Smooth muscle cell (in vitro differentiated cells): Measurements from ENCODE around the gene SPIRE1. TPM values are rescaled to one million over a fixed set of nuclear protein-coding genes. Genes with fewer than 3 reads are reported as not detected.

Source experiments
- DNase-seq: peaks from one replicate; lab custom pipeline; 2025; ENCODE audit not compliant: unreplicated experiment; lab: John Stamatoyannopoulos, UW
- H2AFZ ChIP-seq: fragments of 200-600 bp; sonication (generic); 2 replicates; pipeline ENCODE4 v1.6.0; 2016; ENCODE audit warnings: antibody characterized with exemption, low read depth, mild to moderate bottlenecking
- H3F3A ChIP-seq: fragments of 200-600 bp; sonication (generic); 2 replicates; pipeline ENCODE4 v1.6.0; 2017; ENCODE audit warnings: antibody characterized with exemption, low read depth
- H3K27ac ChIP-seq: fragments of 200-600 bp; sonication (generic); 2 replicates; pipeline ENCODE4 v1.5.1; 2016; ENCODE audit warnings: low read depth, mild to moderate bottlenecking
- H3K27me3 ChIP-seq: fragments of 200-600 bp; sonication (generic); 2 replicates; pipeline ENCODE4 v1.6.1; 2016; ENCODE audit warnings: low read depth, mild to moderate bottlenecking
- H3K36me3 ChIP-seq: fragments of 200-600 bp; sonication (generic); 2 replicates; pipeline ENCODE4 v1.5.1; 2016; ENCODE audit warnings: low read depth
- H3K4me1 ChIP-seq: fragments of 200-600 bp; sonication (generic); 2 replicates; pipeline ENCODE4 v1.5.1; 2016; ENCODE audit warnings: low read depth
- H3K4me2 ChIP-seq: fragments of 200-600 bp; sonication (generic); 2 replicates; pipeline ENCODE4 v1.6.0; 2016; ENCODE audit warnings: mild to moderate bottlenecking
- H3K4me3 ChIP-seq: fragments of 200-600 bp; sonication (generic); 2 replicates; pipeline ENCODE4 v1.5.1; 2016; ENCODE audit warnings: mild to moderate bottlenecking
- H3K79me2 ChIP-seq: fragments of 200-600 bp; sonication (generic); 2 replicates; pipeline ENCODE4 v1.6.0; 2016; ENCODE audit warnings: low read depth, mild to moderate bottlenecking
- H3K9ac ChIP-seq: fragments of 200-600 bp; sonication (generic); 2 replicates; pipeline ENCODE4 v1.6.0; 2016; ENCODE audit warnings: low read depth
- H3K9me3 ChIP-seq: fragments of 200-600 bp; sonication (generic); replicated peaks from 2 replicates; pipeline ENCODE4 v1.5.1; 2016; ENCODE audit warnings: low read depth
- H4K20me1 ChIP-seq: fragments of 200-600 bp; sonication (generic); 2 replicates; pipeline ENCODE4 v1.6.0; 2016; ENCODE audit warnings: low read depth
- CTCF ChIP-seq: fragments of 200-600 bp; sonication (generic); IDR thresholded peaks from 2 replicates; pipeline ENCODE4 v1.5.1; 2017; ENCODE audit warnings: borderline replicate concordance, mild to moderate bottlenecking, antibody characterized with exemption; ENCODE audit not compliant: insufficient read depth, poor library complexity, severe bottlenecking
- WGBS: methylation state at CpG from one replicate; pipeline ENCODE4 v1.1.7; 2016; ENCODE audit warnings: low lambda C conversion rate; 5-methylcytosine and 5-hydroxymethylcytosine counted together
- polyA plus RNA-seq: library from polyadenylated mRNA; unstranded; fragments of >200 nt; fragmentation: Nextera tagmentation; extraction: Ambion mirVana; gene quantifications from 2 replicates; pipeline ENCODE4 v1.2.1, GENCODE V29; 2016
- total RNA-seq: library from RNA; depleted of rRNA; stranded (reverse); fragments of >200 nt; gene quantifications from 2 replicates; pipeline ENCODE4 v1.2.3, GENCODE V29; 2014

Gene SPIRE1
- total and polyA plus RNA-seq, 2 experiments from 2014 or later, result 12.6 to 18.1 TPM

GRCh38 chr18:12424252-12424651 is 233.7 kb downstream of the SPIRE1 start:
- Histone ChIP-seq H3K27ac (no peak overlapping the region), H3F3A (no peaks in the 10 kb centered on the region)
- over 99% methylated on average over 4 of the region's 4 CpGs for WGBS

GRCh38 chr18:12423820-12424219 is 234.1 kb downstream of the SPIRE1 start:
- peaks cover 6% of the 10 kb centered on the region for H3K36me3 ChIP-seq
- no peaks in the 10 kb centered on the region for H4K20me1 ChIP-seq
- no peaks in the 10 kb centered on the region for H3K27me3 ChIP-seq
- no peak for TF ChIP-seq CTCF
- no peaks in the 10 kb centered on the region for H3K79me2 ChIP-seq
- no peak overlapping the region for H3K9ac ChIP-seq
- peaks cover 6% of the 10 kb centered on the region for H3K4me1 ChIP-seq
- no peaks in the 10 kb centered on the region for H3F3A ChIP-seq
- no peak overlapping the region for H3K27ac ChIP-seq
- WGBS, result 92% methylated on average over 5 of the region's 5 CpGs
- no peak for DNase-seq
- H3K9me3 ChIP-seq, result peaks cover 4% of the 10 kb centered on the region
- H2AFZ ChIP-seq, result no peak overlapping the region
- H3K4me3 ChIP-seq, result no peak overlapping the region
- H3K4me2 ChIP-seq, result no peak overlapping the region

More at GRCh38 chr18:12424252-12424651, 233.7 kb downstream of the SPIRE1 start:
- no peak overlapping the region for H2AFZ ChIP-seq
- H3K27me3 ChIP-seq, result no peaks in the 10 kb centered on the region
- H3K9me3 ChIP-seq, result peaks cover 4% of the 10 kb centered on the region
- no peak overlapping the region for H3K4me3 ChIP-seq
- H3K4me1 ChIP-seq, result peaks cover 6% of the 10 kb centered on the region
- no peak overlapping the region for H3K9ac ChIP-seq
- H3K4me2 ChIP-seq, result no peak overlapping the region
- no peaks in the 10 kb centered on the region for H3K79me2 ChIP-seq
- H3K36me3 ChIP-seq, result peaks cover 6% of the 10 kb centered on the region
- TF ChIP-seq CTCF, result no peak
- DNase-seq, result no peak
- no peaks in the 10 kb centered on the region for H4K20me1 ChIP-seq

- no peak overlapping the region for H3K27ac ChIP-seq
- no peak overlapping the region for H2AFZ ChIP-seq
- no peaks in the 10 kb centered on the region for H3F3A ChIP-seq
- no peak for DNase-seq
- H3K4me1 ChIP-seq, result peaks cover 6% of the 10 kb centered on the region
- no peak overlapping the region for H3K9ac ChIP-seq
- no peak overlapping the region for H3K4me3 ChIP-seq
- no peak for TF ChIP-seq CTCF
- H3K4me2 ChIP-seq, result no peak overlapping the region
- WGBS, result 96% methylated on average over 10 of the region's 10 CpGs
- H3K36me3 ChIP-seq, result peaks cover 6% of the 10 kb centered on the region
- no peaks in the 10 kb centered on the region for H3K27me3 ChIP-seq
- peaks cover 4% of the 10 kb centered on the region for H3K9me3 ChIP-seq
- H3K79me2 ChIP-seq, result no peaks in the 10 kb centered on the region
- no peaks in the 10 kb centered on the region for H4K20me1 ChIP-seq
These were observed 234.5 kb downstream of the SPIRE1 start for GRCh38 chr18:12423393-12423792.

GRCh38 chr18:12422936-12423335 is 235.0 kb downstream of the SPIRE1 start:
- Histone ChIP-seq H3F3A (no peaks in the 10 kb centered on the region), H3K27ac (no peak overlapping the region), H3K4me3 (no peak overlapping the region), H3K36me3 (peaks cover 6% of the 10 kb centered on the region), H3K27me3 (no peaks in the 10 kb centered on the region), H3K79me2 (no peaks in the 10 kb centered on the region), H3K9ac (no peak overlapping the region), H4K20me1 (no peaks in the 10 kb centered on the region), H3K4me2 (no peak overlapping the region), H3K9me3 (peaks cover 4% of the 10 kb centered on the region), H3K4me1 (peaks cover 9% of the 10 kb centered on the region), H2AFZ (no peak overlapping the region)
- TF ChIP-seq CTCF, result no peak
- 90% methylated on average over 9 of the region's 9 CpGs for WGBS
- no peak for DNase-seq
